H1 (cell line): Measurements from ENCODE around the gene YY1AP1. TPM values are rescaled to one million over a fixed set of nuclear protein-coding genes. Genes with fewer than 3 reads are reported as not detected.

Experiments
- CTCF ChIA-PET: fragments of 300-600 bp; sonication (Branson Sonifier 250); formaldehyde crosslinking; loops from one replicate; lab custom pipeline; 2021; ENCODE audit not compliant: partially characterized antibody; lab: Charles Lee
- POLR2A ChIA-PET: fragments of 300-600 bp; sonication (Branson Sonifier 250); formaldehyde crosslinking; loops from one replicate; lab custom pipeline; 2021; ENCODE audit warnings: inconsistent platforms; ENCODE audit not compliant: partially characterized antibody; lab: Charles Lee
- DNase-seq, 2 experiments: peaks; one replicate each; pipeline versions ENCODE4 v3.0.0 to v3.0.0-alpha.2; 2010 to 2022; ENCODE audit warnings: low spot score in 2 of 2, low read depth in 1 of 2, mixed read lengths in 1 of 2
- FAIRE-seq: peaks from 2 replicates; lab custom pipeline; 2011; peaks lifted over from hg19 to GRCh38; lab: Jason Lieb, UNC
- H2AFZ ChIP-seq: 2 replicates; pipeline ENCODE4 v1.8.1; 2012; ENCODE audit warnings: low read length, inconsistent platforms
- H2AK5ac ChIP-seq: 2 replicates; pipeline ENCODE4 v1.6.1; 2013; ENCODE audit warnings: low read depth, low read length
- H2BK120ac ChIP-seq: replicated peaks from 2 replicates; pipeline ENCODE3; 2013; ENCODE audit warnings: low read depth, low read length, inconsistent platforms
- H2BK12ac ChIP-seq: 2 replicates; pipeline ENCODE4 v1.6.1; 2013; ENCODE audit warnings: low read depth, low read length
- H2BK15ac ChIP-seq: 2 replicates; pipeline ENCODE4 v1.6.1; 2013; ENCODE audit warnings: low read length
- H2BK20ac ChIP-seq: 2 replicates; pipeline ENCODE4 v1.6.1; 2013; ENCODE audit warnings: low read length
- H2BK5ac ChIP-seq: 2 replicates; pipeline ENCODE4 v1.6.1; 2013; ENCODE audit warnings: low read depth, low read length
- H3K14ac ChIP-seq: 2 replicates; pipeline ENCODE4 v1.6.1; 2013; ENCODE audit warnings: inconsistent platforms; ENCODE audit not compliant: insufficient read length
- H3K18ac ChIP-seq: 2 replicates; pipeline ENCODE4 v1.6.1; 2013; ENCODE audit warnings: low read length; ENCODE audit errors: extremely low read depth
- H3K23ac ChIP-seq: 2 replicates; pipeline ENCODE4 v1.6.1; 2013; ENCODE audit warnings: inconsistent platforms; ENCODE audit not compliant: insufficient read length
- H3K23me2 ChIP-seq: 2 replicates; pipeline ENCODE4 v1.6.1; 2013; ENCODE audit warnings: low read depth, low read length
- H3K27ac ChIP-seq: 2 replicates; pipeline ENCODE4 v1.6.1; 2011; ENCODE audit warnings: low read depth, low read length, inconsistent platforms
- H3K27me3 ChIP-seq, 4 experiments: replicated peaks in 1 of 4; 1 replicate in 1 of 4; 2 replicates in 3 of 4; pipeline versions ENCODE4 v1.6.1 to v1.8.1; 2011 to 2013; ENCODE audit warnings: low read length in 3 of 4, mild to moderate bottlenecking in 3 of 4, inconsistent platforms in 2 of 4, mixed read lengths in 2 of 4, moderate library complexity in 1 of 4; ENCODE audit not compliant: control insufficient read depth in 3 of 4, insufficient read depth in 3 of 4; ENCODE audit errors: extremely low read depth in 1 of 4
- H3K36me3 ChIP-seq, 4 experiments: 2 replicates each; pipeline versions ENCODE4 v1.6.1 to v1.8.1; 2011 to 2013; ENCODE audit warnings: mild to moderate bottlenecking in 4 of 4, low read length in 3 of 4, moderate library complexity in 2 of 4, control low read depth in 1 of 4, inconsistent platforms in 1 of 4; ENCODE audit not compliant: insufficient read depth in 4 of 4, control insufficient read depth in 2 of 4
- H3K4ac ChIP-seq: replicated peaks from 2 replicates; pipeline ENCODE3; 2013; ENCODE audit warnings: low read length, low read depth, mixed read lengths, inconsistent platforms; ENCODE audit not compliant: insufficient read length
- H3K4me1 ChIP-seq, 4 experiments: replicated peaks in 1 of 4; 1 replicate in 1 of 4; 2 replicates in 3 of 4; pipeline versions ENCODE4 v1.6.1 to v1.8.1; 2011 to 2013; ENCODE audit warnings: low read length in 3 of 4, inconsistent platforms in 2 of 4, mixed read lengths in 1 of 4; ENCODE audit not compliant: insufficient read depth in 4 of 4, control insufficient read depth in 3 of 4
- H3K4me2 ChIP-seq, 2 experiments: 2 replicates each; pipeline versions ENCODE4 v1.6.1 to v1.8.1; 2011 to 2013; ENCODE audit warnings: low read depth in 2 of 2, low read length in 2 of 2, control low read depth in 1 of 2, inconsistent platforms in 1 of 2, mild to moderate bottlenecking in 1 of 2; ENCODE audit not compliant: insufficient read depth in 1 of 2
- H3K4me3 ChIP-seq, 4 experiments: fragments of 200-600, 300-600 bp in 1 of 4; sonication (generic), shearing (Covaris generic), sonication (Bioruptor Twin) in 1 of 4; 2 replicates each; pipeline versions ENCODE4 v1.5.1 to v1.8.1; 2011 to 2016; ENCODE audit warnings: low read length in 4 of 4, low read depth in 3 of 4, control low read depth in 2 of 4, inconsistent platforms in 2 of 4, mild to moderate bottlenecking in 2 of 4, mixed read lengths in 1 of 4, moderate library complexity in 1 of 4; ENCODE audit not compliant: insufficient read depth in 2 of 4; ENCODE audit errors: extremely low read depth in 1 of 4
- H3K56ac ChIP-seq: replicated peaks from 2 replicates; pipeline ENCODE3; 2013; ENCODE audit warnings: low read depth, mild to moderate bottlenecking, mixed read lengths, low read length, inconsistent platforms; ENCODE audit not compliant: insufficient read length
- H3K79me1 ChIP-seq: 2 replicates; pipeline ENCODE4 v1.6.1; 2013; ENCODE audit warnings: low read depth, low read length, control low read depth
- H3K79me2 ChIP-seq, 2 experiments: 2 replicates each; pipeline versions ENCODE4 v1.6.1 to v1.8.1; 2012 to 2013; ENCODE audit warnings: low read length in 2 of 2, mild to moderate bottlenecking in 2 of 2, inconsistent platforms in 1 of 2; ENCODE audit not compliant: insufficient read depth in 2 of 2, control insufficient read depth in 1 of 2
- H3K9ac ChIP-seq, 4 experiments: replicated peaks in 1 of 4; 1 replicate in 1 of 4; 2 replicates in 3 of 4; pipeline versions ENCODE4 v1.6.1 to v1.8.1; 2011 to 2013; ENCODE audit warnings: low read depth in 3 of 4, low read length in 3 of 4, control low read depth in 2 of 4, mild to moderate bottlenecking in 2 of 4, moderate library complexity in 2 of 4, inconsistent platforms in 1 of 4; ENCODE audit errors: extremely low read depth in 1 of 4
- H3K9me3 ChIP-seq, 2 experiments: 2 replicates each; pipeline versions ENCODE4 v1.6.1 to v1.8.1; 2012 to 2013; ENCODE audit warnings: mild to moderate bottlenecking in 2 of 2, moderate library complexity in 2 of 2, control low read depth in 1 of 2, inconsistent platforms in 1 of 2, low read depth in 1 of 2, low read length in 1 of 2, mixed read lengths in 1 of 2; ENCODE audit not compliant: insufficient read depth in 2 of 2
- H4K20me1 ChIP-seq, 2 experiments: replicated peaks in 1 of 2; 2 replicates each; pipeline versions ENCODE3 to v1.8.1; 2011 to 2013; ENCODE audit warnings: inconsistent platforms in 2 of 2, low read length in 2 of 2, mild to moderate bottlenecking in 1 of 2; ENCODE audit not compliant: insufficient read depth in 2 of 2, control insufficient read depth in 1 of 2
- H4K5ac ChIP-seq: 2 replicates; pipeline ENCODE4 v1.6.1; 2013; ENCODE audit warnings: low read length, low read depth, mixed read lengths, inconsistent platforms; ENCODE audit not compliant: insufficient read length
- H4K8ac ChIP-seq: 2 replicates; pipeline ENCODE4 v1.8.0; 2013; ENCODE audit warnings: mild to moderate bottlenecking, moderate library complexity, low read length, inconsistent platforms; ENCODE audit not compliant: insufficient read depth; ENCODE audit errors: extremely low read depth
- H4K91ac ChIP-seq: replicated peaks from 2 replicates; pipeline ENCODE3; 2013; ENCODE audit warnings: low read length, mixed read lengths, inconsistent platforms; ENCODE audit not compliant: insufficient read length
- SIX5 ChIP-seq: IDR thresholded peaks from 2 replicates; pipeline ENCODE4 v1.6.1; 2011; ENCODE audit warnings: mild to moderate bottlenecking, low read depth, low read length
- WGBS, 2 experiments: shearing (Covaris generic) in 1 of 2; methylation state at CpG; one replicate each; pipeline versions ENCODE4 v1.1.6 to v1.1.7; 2013 to 2015; ENCODE audit warnings: low lambda C conversion rate in 2 of 2, mixed read lengths in 2 of 2, inconsistent platforms in 1 of 2, low coverage in 1 of 2, missing lambda C conversion rate in 1 of 2; ENCODE audit not compliant: insufficient replicate concordance in 2 of 2, insufficient coverage in 1 of 2, insufficient read length in 1 of 2; ENCODE audit errors: extremely low coverage in 1 of 2, missing lambda C conversion rate in 1 of 2; 5-methylcytosine and 5-hydroxymethylcytosine counted together
- polyA plus RNA-seq, 7 experiments: library from polyadenylated mRNA; depleted of rRNA in 3 of 7; stranded (reverse) in 5 of 7; unstranded in 2 of 7; fragments of >200 nt in 5 of 7; fragments of 200-250 nt in 2 of 7; gene quantifications; 1 replicate in 5 of 7; 2 replicates in 1 of 7; 4 replicates in 1 of 7; pipeline versions ENCODE4 v1.2.1 to v1.2.3, GENCODE V29; 2011 to 2013; ENCODE audit warnings: missing spikeins in 2 of 7, mixed read lengths in 2 of 7
- total RNA-seq: library from RNA; stranded (reverse); fragmentation: NEBNext Ultra II Directional; extraction: Animal tissue kit (Norgen Biotek cat#: 25700); gene quantifications from 2 replicates; pipeline ENCODE4 v1.2.1, GENCODE V29; 2021

Gene YY1AP1
- total and polyA plus RNA-seq, 2 of the 8 experiments (the other 6 are each of a cell fraction or from before 2014, with no cell fraction given) = 44.2 to 48.6 TPM

GRCh38 chr1:155678027-155678426 is 10.5 kb downstream of the YY1AP1 start:
- WGBS, 2 experiments = 95% methylated on average over 4 of the region's 4 CpGs; no CpG with 5 or more reads in 1 of the 2 experiments
- no peaks in the 10 kb centered on the region; a peak in 1 of 4 replicates for H3K9me3 ChIP-seq
- peaks cover 0 to 23% of the 10 kb centered on the region in 2 experiments; a peak in 2 of 4 replicates for H3K79me2 ChIP-seq
- H3K27ac ChIP-seq = no peak overlapping the region
- H2BK5ac ChIP-seq = no peak overlapping the region
- H3K9ac ChIP-seq = no peak overlapping the region
- H4K8ac ChIP-seq = no peak overlapping the region
- no peak overlapping the region for H2AFZ ChIP-seq
- no peak overlapping the region for H2BK120ac ChIP-seq
- no peak overlapping the region for H2BK20ac ChIP-seq
- H4K91ac ChIP-seq = no peak overlapping the region
- CTCF ChIA-PET = interaction anchor here (0.9 kb wide), 1 partner anchor 27 kb away, joined by 3 read pairs; no protein-coding TSS in a partner anchor
- no peak overlapping the region for H2BK12ac ChIP-seq
- no peaks in the 10 kb centered on the region for H3K79me1 ChIP-seq
- H3K4me1 ChIP-seq = no peaks in the 10 kb centered on the region
- H3K23ac ChIP-seq = no peak overlapping the region
- H3K56ac ChIP-seq = no peak overlapping the region
- peaks cover 8 to 46% (median 29%) of the 10 kb centered on the region in 4 experiments; a peak in 6 of 8 replicates for H3K36me3 ChIP-seq
- H4K5ac ChIP-seq = no peak overlapping the region
- no peak overlapping the region for H3K4me2 ChIP-seq
- DNase-seq (no peak), FAIRE-seq (no peak)
- no peaks in the 10 kb centered on the region for H3K23me2 ChIP-seq
- no peak overlapping the region for H3K4ac ChIP-seq
- H2BK15ac ChIP-seq = no peak overlapping the region
- H4K20me1 ChIP-seq = peaks cover 3 to 4% of the 10 kb centered on the region in 2 experiments
- no peaks in the 10 kb centered on the region for H3K27me3 ChIP-seq
- POLR2A ChIA-PET = no interaction called here
- no peak overlapping the region for H3K18ac ChIP-seq
- H3K4me3 ChIP-seq = no peak overlapping the region
- H2AK5ac ChIP-seq = no peak overlapping the region
- no peak overlapping the region for H3K14ac ChIP-seq
- TF ChIP-seq SIX5 = no peak
